ENCODE results near the gene TBX21.
"Not testable (repeated sequence)": the region's sequence is repeated elsewhere in the genome, so short reads cannot be mapped to it uniquely, and the experiment has no call there.

The TBX21 gene

DNA sequence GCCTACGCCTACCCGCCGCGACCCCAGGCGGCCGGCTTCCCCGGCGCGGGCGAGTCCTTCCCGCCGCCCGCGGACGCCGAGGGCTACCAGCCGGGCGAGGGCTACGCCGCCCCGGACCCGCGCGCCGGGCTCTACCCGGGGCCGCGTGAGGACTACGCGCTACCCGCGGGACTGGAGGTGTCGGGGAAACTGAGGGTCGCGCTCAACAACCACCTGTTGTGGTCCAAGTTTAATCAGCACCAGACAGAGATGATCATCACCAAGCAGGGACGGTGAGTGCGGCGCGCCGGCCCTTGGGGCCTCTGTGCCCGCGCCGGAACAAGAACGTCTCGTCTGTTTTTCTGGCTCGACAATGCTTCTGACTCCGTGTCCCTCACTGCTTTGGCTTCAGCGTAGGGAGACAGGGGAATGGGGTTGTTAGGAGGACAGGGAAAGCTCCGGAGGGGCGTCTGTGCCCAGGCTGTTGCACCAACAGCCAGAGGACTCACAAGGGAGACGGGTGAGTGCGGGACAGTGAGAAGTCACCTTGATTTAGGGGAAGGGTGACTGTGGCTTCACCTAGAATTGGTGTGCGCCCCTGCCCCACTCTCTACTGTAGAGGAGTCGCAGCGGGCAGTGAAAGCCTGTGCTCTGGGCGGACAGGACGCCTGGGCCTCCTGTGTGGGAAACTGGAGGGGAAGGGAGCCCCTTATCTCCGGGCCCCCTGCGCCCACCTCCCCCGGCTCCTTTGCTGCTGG lies 806 bp downstream of the TBX21 start:
- no peak for DNase-seq

DNA sequence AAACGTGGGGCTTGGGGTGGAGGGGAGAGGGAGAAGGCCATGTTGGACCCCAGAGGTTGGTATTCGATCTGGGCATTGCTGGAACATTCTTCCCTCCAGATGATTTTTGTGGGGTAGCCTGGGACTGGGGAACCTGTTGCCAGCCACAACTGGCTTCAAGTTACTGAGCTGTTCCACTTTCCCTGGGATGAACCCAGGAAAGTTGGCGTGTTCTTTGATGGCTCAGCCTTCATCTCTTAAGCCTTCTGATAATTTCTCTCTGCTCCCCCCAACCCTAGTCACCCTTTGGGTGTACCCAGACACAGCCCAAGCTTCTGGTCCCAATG lies 2.1 kb downstream of the TBX21 start:
- no peak for DNase-seq

DNA sequence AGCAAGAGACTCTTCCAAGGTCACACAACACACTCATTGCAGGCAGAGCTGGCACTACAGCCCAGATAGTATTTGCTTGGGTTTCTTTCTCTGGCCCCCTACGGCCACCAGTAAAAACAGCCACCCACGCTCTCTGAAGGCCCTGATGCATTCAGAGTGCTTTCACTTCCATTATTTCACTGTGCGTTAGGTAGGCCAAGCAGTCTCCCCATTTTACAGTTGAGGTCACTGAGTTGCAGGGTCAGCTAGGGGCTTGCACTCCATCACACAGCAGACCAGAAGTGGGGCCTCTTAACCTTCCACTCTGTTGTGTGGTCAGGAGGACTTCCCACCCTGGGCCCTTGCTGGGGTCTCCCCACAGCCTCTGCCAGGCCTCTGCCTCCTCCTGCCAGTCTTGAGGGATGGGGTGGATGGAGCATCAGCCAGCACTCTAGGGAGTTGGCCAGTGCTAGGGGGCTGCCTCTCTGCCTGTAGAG lies 2.5 kb downstream of the TBX21 start:
- peak in 1 of 2 donors; percentile 9 for DNase-seq

DNA sequence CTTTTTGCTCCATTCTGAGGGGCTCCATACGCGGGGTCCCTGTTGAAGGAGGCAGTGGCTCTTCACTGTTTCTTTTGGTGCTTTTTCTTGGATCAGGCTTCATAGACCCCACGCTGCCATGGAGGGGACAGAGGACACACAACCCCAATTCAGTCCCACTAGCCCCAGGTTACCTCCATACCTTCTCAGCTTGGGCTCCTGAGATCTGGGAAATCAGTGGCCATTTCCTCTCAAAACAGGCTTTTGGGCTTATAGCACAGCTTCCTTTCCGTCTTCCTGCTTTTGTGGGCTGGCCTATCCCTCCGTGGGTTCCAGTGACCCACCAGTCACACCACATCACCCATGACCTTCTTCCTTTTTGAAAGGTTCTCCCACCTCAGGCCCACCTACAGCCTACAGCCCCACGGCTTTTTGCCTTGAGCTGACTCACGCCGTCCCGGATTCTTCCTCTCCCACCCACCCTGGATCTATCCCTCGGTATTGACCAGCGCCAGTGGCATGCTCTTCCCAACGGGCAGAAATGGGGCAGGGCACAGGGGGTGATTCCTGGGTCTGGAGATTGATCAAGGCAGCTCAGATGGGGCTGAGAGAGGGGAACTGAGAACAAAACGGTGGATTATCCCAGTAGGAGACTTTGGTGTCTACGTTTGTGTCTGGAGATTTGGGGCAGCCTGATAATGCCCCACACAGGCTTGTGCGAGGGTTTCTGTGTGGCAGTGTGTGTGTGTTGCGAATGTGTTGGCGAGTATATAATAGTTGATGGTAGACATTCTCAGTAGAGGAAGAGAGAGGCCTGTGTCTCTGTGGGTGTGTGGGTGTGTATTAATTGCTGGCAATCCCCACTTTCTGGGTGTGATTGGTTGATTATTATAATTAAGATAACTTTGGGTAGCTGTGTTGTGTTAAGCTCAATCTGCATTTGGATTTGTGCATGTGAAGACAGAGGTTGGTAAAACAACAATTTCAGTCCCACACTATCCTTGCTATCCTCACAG lies 3.8 kb downstream of the TBX21 start:
- DNase-seq, result no peak

DNA sequence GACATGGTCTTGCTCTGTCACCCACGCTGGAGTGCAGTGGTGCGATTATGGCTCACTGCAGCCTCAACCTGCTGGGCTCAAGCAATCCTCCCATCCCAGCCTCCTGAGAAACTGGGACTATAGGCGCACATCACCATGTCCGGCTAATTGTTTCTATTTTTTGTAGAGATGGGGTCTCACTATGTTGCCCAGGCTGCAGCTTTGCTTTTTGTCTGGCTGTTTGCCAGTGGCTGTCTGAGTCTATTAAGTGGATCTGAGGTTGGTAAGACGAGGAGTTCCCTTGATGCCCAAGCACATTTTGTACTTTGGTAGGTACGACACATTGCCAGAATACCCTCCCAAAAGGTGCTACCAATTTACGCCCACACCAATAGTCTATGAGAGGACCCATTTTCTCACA lies 5.1 kb downstream of the TBX21 start:
- DNase-seq, result no peak

DNA sequence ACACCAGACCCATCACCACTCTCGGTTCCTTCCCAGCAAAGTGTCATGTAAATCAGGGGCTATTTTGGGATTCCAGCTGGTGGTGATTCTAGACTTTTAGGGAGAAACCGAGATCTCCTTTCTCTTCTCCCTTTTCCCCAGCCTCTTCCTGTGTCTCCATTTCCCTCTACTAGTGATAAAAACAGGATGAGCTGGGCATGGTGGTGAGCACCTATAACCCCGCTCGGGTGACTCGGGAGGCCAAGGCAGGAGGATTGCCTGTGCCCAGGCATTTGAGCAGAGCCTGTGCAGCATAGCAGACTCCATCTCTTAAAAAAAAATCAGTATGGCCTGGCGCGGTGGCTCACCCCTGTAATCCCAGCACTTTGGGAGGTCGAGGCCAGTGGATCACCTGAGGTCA lies 6.1 kb downstream of the TBX21 start:
- no peak for DNase-seq

DNA sequence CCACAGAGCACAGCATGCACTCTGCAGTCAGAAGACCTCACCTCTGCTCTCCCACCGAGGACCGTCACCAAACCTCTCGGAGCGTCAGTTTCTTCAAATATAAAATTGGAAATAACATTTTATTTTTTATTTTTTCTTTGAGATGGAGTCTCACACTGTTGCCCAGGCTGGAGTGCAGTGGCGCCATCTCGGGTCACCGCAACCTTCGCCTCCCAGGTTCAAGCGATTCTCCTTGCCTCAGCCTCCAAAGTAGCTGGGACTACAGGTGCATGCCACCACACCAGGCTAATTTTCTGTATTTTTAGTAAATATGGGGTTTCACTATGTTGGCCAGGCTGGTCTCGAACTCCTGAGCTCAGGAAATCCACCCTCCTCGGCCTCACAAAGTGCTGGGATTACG lies 6.9 kb downstream of the TBX21 start:
- DNase-seq, result not testable (repeated sequence)

DNA sequence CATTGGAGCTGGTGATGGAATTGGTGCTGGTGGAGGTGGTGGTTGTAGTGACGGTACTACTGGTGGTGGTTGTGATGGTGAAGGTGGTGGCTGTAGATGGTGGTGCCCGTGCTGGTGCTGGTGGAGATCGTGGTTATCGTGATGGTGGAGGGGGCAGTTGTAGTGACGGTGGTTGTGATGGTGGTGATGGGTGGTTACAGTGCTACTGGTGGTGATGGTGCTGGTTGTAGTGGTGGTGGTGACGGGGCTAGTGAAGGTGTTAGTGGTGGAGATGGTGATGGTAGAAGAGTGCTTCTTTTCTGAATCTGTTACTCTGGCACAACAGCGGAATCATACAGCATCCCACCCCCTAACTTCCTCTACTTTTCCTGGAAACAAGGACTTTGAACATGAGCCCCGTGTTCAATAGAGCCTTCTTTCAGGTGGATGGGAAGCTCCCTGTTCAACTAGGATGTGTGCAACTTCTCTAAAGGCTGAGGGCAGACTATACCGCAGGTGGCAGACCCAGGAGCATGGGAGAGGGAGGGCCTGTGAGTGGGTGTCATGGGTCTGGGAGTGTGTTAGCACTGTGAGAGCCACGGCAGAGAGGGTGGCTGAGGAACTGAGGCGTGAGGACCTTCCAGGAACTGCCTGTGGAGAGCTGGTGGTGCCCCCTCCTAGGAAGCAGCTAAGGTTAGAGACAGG lies 8.2 kb downstream of the TBX21 start:
- DNase-seq, result no peak

DNA sequence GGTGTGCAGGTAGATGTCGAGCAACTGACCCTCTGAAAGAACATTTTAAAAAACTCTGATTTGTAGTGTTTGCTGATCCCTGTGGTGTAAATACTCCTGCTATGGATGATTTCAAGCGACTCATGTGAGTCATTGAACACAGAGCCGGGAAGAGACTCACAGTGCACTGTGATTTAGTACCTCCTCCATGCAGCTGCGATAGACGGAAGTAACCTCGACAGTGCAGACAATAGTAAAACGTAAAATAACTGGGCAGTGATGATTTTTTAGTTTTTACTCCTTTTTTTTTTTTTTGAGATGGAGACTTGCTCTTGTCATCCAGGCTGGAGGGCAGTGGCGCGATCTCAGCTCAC lies 8.7 kb downstream of the TBX21 start:
- no peak for DNase-seq

DNA sequence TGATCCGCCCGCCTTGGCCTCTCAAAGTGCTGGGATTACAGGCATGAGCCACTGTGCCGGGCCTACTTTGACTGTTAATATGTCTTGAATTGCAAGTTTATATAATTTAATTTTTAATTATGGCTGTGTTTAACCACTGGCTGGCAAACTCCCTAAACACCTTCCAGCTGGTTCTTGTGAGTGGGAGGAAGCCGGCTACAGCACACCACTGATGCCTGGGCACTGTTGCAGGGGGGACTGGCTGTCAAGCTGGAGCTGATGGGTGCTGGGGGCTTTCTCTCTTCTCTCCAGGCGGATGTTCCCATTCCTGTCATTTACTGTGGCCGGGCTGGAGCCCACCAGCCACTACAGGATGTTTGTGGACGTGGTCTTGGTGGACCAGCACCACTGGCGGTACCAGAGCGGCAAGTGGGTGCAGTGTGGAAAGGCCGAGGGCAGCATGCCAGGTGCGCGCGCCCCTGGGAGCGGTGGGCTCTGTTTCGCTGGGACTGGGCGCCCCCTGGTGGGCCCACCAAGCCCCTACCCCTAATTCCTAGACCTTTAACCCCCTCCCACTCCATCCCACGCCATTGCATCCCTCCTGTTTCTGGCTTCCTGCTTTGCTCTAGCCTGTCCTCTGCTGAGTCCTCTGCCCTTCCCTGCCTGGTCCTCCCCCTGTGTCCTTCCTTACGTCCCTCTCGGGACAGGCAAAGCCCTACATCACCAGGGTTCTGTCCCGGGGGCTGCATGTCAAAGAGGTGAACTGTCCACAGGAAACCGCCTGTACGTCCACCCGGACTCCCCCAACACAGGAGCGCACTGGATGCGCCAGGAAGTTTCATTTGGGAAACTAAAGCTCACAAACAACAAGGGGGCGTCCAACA lies 9.5 kb downstream of the TBX21 start:
- no peak for DNase-seq

DNA sequence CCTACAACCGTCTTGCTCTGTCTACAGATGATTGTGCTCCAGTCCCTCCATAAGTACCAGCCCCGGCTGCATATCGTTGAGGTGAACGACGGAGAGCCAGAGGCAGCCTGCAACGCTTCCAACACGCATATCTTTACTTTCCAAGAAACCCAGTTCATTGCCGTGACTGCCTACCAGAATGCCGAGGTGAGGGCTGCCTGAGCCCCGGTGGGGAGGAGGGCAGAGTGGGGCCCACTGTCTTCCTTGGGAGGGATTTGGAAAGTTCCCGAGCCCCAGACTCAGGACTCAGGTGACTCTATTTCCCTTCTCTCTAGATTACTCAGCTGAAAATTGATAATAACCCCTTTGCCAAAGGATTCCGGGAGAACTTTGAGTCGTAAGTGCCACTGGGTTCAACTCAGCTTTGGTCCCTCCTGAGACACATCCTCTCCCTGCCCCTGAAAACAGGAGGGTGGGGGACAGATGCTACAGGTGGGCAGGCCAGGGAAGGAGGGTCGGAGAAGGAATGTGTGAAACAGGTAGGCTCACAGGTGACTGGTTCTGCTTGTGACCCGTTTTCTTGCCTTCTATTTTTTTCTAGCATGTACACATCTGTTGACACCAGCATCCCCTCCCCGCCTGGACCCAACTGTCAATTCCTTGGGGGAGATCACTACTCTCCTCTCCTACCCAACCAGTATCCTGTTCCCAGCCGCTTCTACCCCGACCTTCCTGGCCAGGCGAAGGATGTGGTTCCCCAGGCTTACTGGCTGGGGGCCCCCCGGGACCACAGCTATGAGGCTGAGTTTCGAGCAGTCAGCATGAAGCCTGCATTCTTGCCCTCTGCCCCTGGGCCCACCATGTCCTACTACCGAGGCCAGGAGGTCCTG lies 11.4 kb downstream of the TBX21 start:
- DNase-seq, result no peak

DNA sequence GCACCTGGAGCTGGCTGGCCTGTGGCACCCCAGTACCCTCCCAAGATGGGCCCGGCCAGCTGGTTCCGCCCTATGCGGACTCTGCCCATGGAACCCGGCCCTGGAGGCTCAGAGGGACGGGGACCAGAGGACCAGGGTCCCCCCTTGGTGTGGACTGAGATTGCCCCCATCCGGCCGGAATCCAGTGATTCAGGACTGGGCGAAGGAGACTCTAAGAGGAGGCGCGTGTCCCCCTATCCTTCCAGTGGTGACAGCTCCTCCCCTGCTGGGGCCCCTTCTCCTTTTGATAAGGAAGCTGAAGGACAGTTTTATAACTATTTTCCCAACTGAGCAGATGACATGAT lies 12.0 kb downstream of the TBX21 start:
- DNase-seq, result no peak

DNA sequence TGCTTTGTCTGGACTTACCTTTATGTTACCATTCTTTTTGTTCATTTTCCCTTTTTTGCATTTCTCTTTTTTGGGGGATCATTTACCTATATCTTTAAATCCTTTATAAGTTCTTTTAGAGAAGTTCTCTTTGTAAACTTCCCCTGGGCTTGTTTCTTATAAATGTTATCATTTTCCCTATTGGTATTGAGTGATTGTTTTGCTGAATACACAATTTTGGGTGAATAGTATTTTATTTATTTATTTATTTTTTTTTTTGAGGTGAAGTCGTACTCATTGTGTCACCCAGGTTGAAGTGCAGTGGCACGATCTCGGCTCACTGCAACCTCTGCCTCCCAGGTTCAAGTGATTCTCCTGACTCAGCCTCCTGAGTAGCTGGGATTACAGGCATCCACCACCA lies 18.4 kb downstream of the TBX21 start:
- DNase-seq, result no peak

DNA sequence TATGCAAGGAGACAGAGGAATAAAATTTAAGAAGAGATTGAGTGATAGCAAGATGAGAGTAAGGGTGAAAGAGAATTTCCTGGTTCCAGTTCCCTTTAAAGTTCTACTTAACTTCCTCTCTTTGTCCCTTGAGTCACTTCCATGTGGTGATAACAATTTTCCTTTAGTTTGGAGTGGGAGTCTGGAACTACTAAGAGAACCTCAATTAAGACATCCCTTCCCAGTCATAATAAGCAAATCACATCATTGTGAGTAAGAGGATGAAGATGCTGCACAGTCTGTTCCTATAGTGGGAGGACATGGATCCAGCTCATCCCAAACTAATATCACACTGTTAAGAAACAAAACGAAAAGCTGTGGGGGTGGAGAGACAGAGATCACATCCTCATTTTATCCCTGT lies 24.4 kb downstream of the TBX21 start:
- peak; percentile 61 to 88 for DNase-seq

DNA sequence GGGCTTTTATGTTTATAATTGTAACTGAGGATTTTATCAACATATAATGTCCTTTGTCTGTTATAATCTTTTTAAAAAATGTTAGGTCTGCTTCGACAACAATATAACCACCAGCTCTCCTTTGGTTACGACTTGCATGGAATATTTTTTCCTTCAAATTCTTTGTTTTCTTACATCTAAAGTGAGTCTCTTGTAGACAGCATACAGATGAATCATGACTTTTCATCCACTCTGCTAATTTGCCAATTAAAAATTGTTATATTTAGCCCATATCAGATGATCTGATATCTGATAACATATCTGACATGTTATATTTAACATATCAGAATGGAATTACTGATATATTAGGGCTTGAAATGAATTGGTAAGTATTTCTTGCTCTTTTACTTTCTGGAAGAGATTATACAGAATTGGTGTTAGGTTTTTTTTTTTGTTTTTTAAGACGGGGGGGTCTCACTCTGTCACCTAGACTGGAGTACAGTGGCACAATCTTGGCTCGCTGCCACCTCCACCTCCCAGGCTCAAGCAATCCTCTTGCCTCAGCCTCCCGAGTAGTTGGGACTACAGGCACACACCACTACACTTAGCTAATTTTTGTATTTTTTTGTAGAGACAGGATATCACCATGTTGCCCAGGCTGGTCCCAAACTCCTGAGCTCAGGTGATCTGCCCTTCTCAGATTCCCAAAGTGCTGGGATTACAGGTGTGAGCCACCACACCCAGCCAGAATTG lies 27.5 kb downstream of the TBX21 start:
- DNase-seq, result no peak

DNA sequence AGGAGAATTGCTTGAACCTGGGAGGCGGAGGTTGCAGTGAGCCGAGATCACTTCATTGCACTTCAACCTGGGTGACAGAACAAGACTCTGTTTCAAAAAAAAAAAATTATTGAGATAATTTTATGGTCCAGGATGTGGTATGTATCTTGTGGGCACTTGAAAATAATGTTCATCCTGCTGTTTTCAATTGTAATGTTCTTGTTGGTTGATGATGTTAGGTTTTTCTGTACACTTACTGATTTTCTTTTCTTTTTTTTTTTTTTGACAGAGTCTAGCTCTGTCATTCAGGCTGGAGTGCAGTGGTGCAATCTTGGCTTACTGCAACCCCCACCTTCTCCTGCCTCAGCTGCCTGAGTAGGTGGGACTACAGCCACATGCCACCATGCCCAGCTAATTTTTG lies 29.7 kb downstream of the TBX21 start:
- no peak for DNase-seq

DNA sequence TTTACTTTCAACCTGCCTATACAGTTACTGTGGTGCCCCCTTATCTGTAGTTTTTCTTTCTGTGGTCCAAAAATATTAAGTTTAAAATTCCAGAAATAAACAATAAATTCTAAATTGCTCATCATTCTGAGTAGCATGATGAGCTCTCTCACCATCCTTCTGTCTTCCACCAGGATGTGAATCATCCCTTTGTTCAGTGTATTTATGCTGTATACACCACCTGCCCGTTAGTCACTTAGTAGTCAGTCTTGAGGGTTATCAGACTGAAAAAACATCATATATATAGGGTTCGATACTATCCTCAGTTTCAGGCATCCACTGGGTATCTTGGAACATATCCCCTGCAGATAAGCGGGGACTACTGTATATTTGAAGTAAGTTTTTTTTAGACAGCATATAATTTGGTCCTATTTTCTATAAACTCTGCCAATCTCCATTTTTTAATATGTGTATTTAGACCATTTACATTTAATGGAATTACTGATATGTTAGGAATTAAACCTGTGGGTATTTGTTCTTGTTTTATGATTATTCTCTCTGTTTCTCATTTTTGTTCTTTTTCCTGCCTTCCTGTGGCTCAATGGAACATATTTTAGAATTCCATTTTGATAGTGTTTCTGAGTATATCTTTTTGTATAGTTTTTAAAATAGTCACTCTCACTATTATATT lies 31.0 kb downstream of the TBX21 start:
- DNase-seq, result no peak

DNA sequence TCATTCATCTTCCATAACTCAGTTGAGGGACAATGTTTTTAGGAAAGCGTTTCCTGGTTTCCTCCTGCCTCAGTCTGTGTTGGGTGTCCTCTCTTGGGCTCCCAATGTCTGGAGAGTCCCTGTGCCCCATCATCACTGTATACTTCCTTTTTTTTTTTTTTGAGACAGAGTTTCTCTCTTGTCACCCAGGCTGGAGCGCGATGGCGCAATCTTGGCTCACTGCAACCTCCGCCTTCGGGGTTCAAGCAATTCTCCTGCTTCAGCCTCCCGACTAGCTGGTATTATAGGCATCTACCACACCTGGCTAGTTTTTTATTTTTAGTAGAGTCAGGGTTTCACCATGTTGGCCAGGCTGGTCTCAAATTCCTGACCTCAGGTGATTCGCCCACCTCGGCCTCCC lies 40.6 kb downstream of the TBX21 start:
- peak; percentile 63 to 77 for DNase-seq

DNA sequence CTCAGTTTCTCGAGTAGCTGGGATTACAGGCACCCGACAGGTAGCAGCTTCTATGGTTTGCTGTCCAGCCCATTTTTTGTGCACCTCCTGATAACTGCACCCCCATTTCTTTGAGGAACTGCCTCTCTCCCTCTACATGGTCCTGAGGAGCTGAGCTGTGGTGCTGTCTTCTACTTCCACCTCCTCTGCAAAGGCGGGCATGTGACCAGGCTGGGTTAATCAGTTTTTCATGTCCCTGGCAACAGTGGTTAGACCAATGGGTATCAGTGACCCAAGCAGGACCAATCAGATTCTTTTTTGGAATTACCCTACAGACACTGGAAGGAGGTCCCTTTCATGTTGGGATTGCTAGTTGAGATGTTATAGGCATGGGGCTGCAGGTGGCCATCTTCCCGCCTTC lies 41.3 kb downstream of the TBX21 start:
- DNase-seq, result peak in 1 of 2 donors; percentile 37

DNA sequence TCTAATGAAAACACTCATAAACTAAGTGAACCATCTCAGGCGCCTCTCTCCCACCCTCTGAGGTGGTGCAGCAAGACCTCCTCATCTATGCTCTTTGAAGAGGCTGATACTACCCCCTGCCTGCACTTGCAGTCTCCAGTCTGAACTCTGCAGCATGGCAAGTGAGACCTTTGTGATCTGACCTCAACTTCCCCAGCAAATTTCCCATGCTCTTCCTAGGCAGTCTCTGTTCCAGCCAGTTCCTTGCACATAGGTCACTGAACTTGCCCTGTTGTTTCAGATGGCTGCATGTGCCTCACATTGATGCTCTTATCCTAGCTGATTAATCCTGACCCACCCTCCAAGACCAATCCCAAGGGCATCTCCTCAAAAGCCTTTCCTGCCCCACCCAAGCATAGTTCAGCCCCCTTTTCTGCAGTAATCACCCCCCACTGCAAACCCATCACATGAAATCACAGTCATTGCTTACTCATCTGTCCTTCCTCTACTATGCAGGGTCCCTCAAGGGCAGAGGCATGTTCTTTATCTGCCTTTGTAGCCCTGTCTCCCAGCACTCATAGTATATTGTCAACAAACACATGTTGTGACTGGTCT lies 42.0 kb downstream of the TBX21 start:
- peak in 1 of 2 donors; percentile 41 for DNase-seq

All from inflammatory macrophage treated with lipopolysaccharide for 1 hour (primary cell).